ENCODE results near the gene METTL22.

The METTL22 gene

DNA sequence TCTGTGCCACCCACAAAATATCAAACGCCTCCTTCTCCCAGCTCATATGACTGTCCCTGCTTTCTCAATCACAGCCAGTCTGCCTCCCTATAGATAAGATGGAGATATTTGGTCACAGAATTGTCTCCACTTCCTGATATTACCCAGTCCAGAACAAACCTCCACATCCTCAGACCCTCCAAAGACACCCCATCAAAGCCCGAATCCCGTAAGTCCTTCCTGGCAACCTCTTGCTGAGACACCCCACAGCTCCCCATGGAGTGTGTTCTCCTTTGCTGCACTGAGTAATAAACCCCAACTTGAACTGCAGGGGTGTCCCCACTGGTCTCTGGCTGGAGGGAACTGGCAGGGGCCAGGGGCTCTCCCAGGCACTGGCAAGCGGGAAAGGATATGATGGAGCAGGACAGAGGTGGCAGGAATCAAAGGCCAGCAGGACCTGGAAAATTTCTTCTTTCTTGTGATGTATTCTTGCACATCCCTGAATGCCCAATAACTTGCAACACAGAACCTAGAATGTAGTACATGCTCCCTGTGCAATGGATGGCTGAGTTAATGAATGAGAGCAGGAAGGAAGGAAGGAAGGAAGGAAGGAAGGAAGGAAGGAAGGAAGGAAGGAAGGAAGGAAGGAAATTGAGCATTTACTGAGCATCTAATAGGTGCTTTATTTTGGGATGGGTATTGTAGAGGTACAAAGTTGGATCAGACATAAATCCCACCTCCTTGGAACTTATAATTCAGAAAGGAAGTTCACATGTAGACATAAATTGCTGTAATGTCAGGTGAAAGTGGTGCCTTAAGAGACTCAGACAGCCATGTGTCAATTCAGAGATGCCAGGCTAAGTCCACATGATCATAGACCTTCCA, 45.1 kb upstream of the METTL22 start:
- H3K27me3 ChIP-seq, result peaks cover 37% of the 10 kb centered on the region
- H3K4me3 ChIP-seq (ENCODE audit: low read depth in 1 of 2, low read length in 1 of 2), result no peak overlapping the region
- TF ChIP-seq, protein P1, sequence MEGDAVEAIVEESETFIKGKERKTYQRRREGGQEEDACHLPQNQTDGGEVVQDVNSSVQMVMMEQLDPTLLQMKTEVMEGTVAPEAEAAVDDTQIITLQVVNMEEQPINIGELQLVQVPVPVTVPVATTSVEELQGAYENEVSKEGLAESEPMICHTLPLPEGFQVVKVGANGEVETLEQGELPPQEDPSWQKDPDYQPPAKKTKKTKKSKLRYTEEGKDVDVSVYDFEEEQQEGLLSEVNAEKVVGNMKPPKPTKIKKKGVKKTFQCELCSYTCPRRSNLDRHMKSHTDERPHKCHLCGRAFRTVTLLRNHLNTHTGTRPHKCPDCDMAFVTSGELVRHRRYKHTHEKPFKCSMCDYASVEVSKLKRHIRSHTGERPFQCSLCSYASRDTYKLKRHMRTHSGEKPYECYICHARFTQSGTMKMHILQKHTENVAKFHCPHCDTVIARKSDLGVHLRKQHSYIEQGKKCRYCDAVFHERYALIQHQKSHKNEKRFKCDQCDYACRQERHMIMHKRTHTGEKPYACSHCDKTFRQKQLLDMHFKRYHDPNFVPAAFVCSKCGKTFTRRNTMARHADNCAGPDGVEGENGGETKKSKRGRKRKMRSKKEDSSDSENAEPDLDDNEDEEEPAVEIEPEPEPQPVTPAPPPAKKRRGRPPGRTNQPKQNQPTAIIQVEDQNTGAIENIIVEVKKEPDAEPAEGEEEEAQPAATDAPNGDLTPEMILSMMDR (IDR thresholded peaks at IDR 0.05), result no peak
- H3K27ac ChIP-seq, result no peak overlapping the region
- H3K36me3 ChIP-seq, result no peaks in the 10 kb centered on the region
- no peaks in the 10 kb centered on the region for H3K9me3 ChIP-seq
- no peaks in the 10 kb centered on the region for H3K4me1 ChIP-seq (ENCODE audit: control insufficient read depth in 1 of 2, insufficient read depth in 1 of 2, low read depth in 1 of 2, low read length in 1 of 2)

DNA sequence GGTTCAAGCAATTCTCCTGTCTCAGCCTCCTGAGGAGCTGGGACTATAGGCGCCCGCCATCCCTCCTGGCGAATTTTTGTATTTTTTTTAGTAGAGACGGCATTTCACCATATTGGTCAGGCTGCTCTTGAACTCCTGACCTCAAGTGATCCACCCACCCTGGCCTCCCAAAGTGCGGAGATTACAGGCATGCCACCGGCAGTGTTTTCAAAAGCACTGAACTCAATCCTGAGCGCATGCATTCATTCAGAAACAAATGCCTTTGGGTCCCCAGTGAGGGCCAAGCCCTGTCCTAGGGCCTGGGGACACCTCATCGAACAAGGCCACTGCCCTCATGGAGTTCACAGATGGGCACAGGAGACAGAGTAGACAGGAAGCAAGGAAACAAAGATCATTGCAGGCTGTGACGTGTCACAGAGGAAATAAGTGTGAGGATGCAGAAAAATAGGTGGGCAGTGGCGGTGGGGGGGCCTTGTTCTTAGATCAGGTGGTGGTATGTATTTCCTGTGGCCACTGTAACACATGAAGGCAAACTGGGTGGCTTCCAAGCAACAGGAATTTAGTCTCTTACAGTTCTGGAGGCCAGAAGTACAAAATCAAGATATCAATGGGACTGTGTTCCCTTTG, 43.7 kb upstream of the METTL22 start:
- Histone ChIP-seq H3K36me3 (no peaks in the 10 kb centered on the region), H3K27me3 (peaks cover 23% of the 10 kb centered on the region), H3K4me1 (ENCODE audit: control insufficient read depth in 1 of 2, insufficient read depth in 1 of 2, low read depth in 1 of 2, low read length in 1 of 2) (no peaks in the 10 kb centered on the region), H3K27ac (no peak overlapping the region), H3K4me3 (ENCODE audit: low read depth in 1 of 2, low read length in 1 of 2) (no peak overlapping the region), H3K9me3 (no peaks in the 10 kb centered on the region)
- TF ChIP-seq, protein P1 (IDR thresholded peaks at IDR 0.05), result no peak

DNA sequence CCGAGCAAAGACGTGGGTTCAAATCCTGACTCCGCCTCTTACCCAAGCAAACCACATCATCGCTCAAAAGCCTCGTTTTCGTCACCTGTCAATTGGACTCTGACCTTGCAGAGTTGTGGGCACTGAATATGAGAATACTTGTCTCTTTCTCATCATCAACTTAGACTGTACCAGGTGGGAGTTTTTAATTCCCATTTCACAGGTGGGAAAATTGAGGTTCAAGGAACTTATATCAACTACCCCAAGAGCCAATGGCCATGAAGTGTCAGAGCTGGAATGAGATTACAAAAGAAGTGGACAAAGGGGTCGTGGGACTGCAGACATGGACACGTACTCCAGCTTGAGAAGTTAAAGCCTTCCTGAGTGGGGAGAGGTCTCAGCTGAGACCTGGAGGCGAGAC, 41.9 kb upstream of the METTL22 start:
- TF ChIP-seq, protein P1 (IDR thresholded peaks at IDR 0.05), result no peak

DNA sequence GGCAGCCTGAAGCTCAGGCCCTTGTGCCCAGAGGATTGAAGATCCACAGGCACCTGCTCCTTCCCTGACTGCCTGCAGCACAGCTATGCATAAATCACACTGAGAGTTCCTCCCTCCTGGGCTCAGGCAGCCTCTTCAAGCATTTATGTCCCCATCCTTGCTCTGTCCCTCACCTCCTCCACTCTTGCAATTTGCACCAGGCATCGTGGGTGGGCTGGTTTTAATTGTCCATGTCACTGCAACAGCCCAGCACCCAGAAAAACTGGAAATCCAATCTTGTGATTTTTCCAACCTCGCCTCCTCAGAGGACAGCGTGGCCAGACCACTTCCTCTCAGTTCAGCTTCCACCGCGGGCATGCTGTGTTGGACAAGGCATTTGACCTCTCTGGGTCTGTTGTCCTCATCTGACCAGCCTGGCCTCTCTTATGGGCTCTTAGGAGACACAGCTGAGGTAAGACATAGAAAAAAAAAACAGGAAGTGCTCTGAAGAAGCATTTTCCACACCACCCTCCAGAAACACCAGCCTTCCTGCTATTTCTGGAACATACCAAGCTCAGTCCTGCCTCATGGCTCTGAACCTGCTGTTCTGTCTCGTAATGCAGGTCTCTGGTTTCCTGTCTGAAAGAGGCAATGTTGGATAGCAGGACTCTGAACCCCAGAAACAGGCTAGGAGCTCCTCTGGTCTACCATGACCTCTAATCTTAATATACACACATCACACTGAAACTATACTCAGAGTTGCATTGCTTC, 39.5 kb upstream of the METTL22 start:
- Histone ChIP-seq H3K27ac (no peak overlapping the region), H3K9me3 (no peaks in the 10 kb centered on the region), H3K36me3 (no peaks in the 10 kb centered on the region), H3K27me3 (peaks cover 29% of the 10 kb centered on the region), H3K4me1 (ENCODE audit: control insufficient read depth in 1 of 2, insufficient read depth in 1 of 2, low read depth in 1 of 2, low read length in 1 of 2) (no peaks in the 10 kb centered on the region), H3K4me3 (ENCODE audit: low read depth in 1 of 2, low read length in 1 of 2) (no peak overlapping the region)
- TF ChIP-seq, protein P1 (IDR thresholded peaks at IDR 0.05), result no peak

More for the DNA sequence above, 41.9 kb upstream of the METTL22 start:
- Histone ChIP-seq H3K36me3 (no peaks in the 10 kb centered on the region), H3K4me3 (ENCODE audit: low read depth in 1 of 2, low read length in 1 of 2) (no peak overlapping the region), H3K27me3 (peaks cover 18% of the 10 kb centered on the region), H3K9me3 (no peaks in the 10 kb centered on the region), H3K4me1 (ENCODE audit: control insufficient read depth in 1 of 2, insufficient read depth in 1 of 2, low read depth in 1 of 2, low read length in 1 of 2) (no peaks in the 10 kb centered on the region), H3K27ac (no peak overlapping the region)

DNA sequence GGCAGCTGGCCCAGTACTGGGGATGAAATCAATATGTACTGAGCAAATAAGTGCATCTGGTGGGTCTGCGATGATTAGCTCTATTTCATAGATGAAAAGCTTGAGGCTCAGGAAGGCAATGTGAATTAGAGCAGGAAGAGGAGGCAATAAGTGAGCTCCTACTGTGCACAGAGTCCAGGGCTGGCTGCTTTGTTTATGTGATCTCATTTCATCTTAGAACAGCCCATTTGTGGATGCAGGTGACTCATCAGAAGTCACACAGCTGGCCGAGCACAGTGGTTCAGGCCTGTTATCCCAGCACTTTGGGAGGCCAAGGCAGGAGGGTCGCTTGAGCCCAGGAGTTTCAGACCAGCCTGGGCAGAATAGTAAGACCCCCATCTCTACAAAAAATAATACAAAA, 38.3 kb upstream of the METTL22 start:
- H3K4me3 ChIP-seq (ENCODE audit: low read depth in 1 of 2, low read length in 1 of 2), result no peak overlapping the region
- H3K4me1 ChIP-seq (ENCODE audit: control insufficient read depth in 1 of 2, insufficient read depth in 1 of 2, low read depth in 1 of 2, low read length in 1 of 2), result no peaks in the 10 kb centered on the region
- TF ChIP-seq, protein P1 (IDR thresholded peaks at IDR 0.05), result no peak
- H3K27me3 ChIP-seq, result peaks cover 40% of the 10 kb centered on the region
- no peaks in the 10 kb centered on the region for H3K9me3 ChIP-seq
- H3K36me3 ChIP-seq, result no peaks in the 10 kb centered on the region
- H3K27ac ChIP-seq, result no peak overlapping the region

Measured in neutrophil (primary cell).